HuH-7 (cell line): ENCODE data around the gene CRNKL1.

ENCODE experiments used
- DNase-seq: peaks from one replicate; pipeline ENCODE4 v3.0.0; 2011; ENCODE audit warnings: low spot score

Gene CRNKL1

DNA sequence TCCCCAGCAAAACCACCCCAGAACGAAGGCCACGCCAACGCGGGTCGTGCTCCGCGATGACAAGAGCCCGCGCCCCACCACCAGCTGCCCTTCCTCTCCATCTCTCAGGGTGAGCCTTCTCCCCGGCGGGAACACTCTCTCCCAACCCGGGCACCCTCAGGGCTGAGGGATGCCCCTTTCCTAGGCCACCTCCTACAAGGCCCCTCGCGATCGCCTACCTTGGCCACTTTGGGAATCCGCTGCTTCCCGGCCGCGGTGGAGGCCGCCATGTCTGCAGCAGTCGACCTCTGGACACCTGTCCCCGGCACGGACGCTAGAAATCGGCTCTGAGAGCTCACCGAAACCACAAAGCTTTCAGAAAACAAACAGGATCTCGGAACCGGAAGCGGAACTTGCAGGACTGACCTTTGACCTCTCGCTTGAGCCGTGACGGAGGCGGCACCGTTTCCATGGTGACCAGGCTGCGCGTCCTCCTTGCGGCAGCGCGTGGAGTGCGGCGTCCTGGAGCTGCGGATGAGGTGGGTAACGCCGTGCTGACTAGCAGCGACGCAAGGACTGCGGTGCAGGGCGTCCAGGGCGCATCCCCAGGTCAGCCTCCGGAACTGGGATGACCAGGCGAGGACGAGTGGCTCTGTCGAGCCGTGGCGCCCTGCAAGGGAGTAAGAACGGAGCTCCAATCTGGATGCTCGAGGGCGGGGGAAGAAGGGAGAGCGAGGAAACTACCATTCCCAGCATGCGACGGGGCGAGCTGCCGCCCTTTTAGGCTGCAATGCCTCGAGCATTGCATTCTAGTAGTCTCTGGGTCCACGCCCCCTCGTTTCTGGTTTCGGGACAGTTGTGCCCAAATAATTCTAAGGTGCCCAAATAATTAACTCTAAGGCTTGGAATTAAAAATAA lies at the start of gene CRNKL1, which contains the start of gene CFAP61:
Gene CRNKL1 (minus strand): TSS at position 393 of the 897 bp plus-strand sequence. CDS start 124 bp downstream, at position 269.
Gene CFAP61 (plus strand): TSS at position 459 of the 897 bp plus-strand sequence. CDS start 4,122 bp downstream, outside the sequence.
- DNase-seq = peak; percentile 92

DNA sequence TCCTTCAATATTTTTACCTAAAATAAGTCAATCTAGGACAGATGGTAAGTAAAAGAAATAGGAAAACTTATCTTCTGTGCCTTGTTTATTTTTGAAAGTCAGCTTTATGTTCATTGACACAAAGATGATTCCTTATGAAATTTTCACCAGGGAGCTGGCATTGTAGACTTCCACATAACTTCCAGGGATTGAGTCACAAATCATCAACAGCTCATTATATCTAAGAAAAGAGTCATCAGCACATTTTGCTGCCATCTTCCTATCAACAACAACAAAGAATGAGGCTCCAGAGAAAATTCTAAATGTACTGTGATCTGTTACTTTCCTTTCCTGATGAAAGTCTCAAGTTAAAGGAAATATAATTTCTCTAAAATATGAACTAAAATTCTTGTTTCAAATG lies 48.6 kb upstream of the CRNKL1 start:
- DNase-seq = no peak

GRCh38 chr20:20096421-20096820 lies 44.2 kb upstream of the CRNKL1 start:
- DNase-seq = no peak

DNA sequence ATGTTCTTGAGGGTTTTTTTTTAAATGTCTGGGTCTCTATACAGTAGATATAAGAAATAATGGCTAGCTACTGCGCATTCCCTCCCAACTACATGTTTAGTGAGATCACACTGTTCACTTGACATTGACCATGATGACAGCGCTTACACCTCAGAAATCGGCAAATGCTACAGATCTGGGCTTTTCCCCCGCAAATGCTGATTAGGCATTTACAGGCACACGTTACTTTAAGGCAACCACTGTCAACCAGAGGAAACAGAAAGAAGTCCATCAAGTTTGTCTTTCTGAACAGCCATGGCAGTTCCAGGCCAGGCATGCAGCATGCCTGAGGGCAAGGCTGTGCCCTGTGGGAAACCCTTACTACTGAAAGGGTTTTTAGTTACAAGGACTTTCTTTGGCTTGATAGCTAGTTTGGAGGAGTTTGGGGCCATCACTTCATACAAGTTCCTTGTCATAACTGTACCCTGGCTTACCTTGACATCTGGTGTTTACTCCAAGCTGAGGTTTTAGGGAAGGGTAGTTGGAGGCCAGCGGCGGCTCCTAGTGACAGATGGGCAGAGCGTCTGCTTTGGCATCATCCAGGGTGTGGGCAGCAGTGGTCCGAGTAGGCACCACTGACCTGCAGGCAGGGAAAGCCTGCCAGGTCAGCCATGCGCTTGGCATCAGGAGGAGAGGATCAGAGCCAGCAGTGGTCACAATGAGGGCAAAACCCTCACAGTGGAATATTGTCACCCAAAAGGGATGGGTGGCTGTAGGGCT lies 43.0 kb upstream of the CRNKL1 start:
- no peak for DNase-seq

DNA sequence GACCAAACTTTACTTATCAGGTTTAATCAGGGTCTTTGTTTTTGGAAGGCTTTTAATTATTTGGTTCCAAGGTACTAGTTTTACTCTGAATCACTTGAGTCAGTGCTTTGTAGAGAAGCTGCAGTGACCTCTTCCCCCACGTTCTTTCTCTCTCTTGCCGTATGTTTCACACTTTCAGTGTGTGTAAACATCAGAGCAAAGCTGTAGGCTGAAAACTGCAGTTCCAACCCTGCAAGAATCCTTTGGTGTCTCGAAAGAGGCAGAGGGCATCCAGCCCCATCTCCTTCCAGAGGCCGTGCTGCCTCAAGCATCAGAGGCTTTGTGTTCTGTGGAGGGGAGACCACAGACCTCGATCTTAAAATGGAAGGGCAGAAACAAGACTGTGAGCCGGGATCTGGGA lies 42.1 kb upstream of the CRNKL1 start:
- no peak for DNase-seq

DNA sequence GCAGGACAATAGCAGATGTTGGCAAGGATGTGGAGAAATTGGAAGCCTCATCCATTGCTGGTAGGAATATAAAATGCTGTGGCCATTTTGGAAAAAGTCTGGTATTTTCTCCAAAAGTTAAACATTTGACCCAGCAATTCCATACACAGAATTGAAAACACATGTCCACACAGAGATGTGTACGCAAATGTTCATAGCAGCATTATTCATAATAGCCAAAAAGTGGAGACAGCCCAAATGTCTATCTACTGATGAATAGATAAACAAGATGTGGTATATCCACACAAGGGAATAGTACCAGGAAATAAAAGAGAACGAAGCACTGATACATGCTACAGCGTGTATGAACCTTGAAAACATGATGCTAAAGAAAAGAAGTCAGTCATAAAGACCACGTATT lies 40.6 kb upstream of the CRNKL1 start:
- DNase-seq = no peak

GRCh38 chr20:20089939-20090338 lies 37.7 kb upstream of the CRNKL1 start:
- no peak for DNase-seq

GRCh38 chr20:20089018-20089417 lies 36.8 kb upstream of the CRNKL1 start:
- no peak for DNase-seq

DNA sequence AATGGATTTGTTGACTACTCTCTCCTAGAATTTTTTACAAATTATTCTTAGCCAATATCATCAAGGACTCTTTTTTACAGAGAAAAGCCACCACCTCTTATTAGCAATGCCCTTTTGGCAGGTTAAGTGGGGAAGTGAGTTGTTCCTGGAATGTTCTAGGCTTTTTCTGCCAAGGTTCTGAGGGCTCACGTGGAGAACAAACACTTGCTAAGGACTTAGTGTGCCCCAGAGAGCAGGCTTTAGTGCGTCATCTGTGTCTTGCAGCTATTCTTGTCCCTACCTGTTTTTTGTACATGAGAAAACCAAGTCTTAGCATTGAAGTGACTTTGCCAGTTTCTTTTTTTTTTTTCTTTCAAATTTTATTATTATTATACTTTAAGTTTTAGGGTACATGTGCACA lies 33.5 kb upstream of the CRNKL1 start:
- DNase-seq = no peak

DNA sequence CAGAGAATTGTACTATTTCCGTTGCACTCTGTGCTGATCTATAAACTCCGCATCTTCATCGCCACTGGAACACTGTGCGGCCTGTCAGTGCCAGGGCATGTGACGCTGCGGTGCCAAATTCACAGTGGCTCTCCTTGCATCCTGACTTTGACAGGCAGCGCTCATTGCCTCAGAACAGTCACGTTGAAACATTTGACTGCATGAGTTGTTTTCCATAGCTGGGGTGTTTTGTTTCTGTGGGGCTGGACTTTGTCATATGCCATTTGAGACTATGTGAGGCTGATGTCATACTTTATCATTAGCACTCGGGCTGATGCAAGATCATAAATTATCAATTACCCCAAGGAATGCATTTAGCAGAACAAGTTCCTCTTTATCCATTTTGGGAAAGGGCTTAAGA lies 32.8 kb upstream of the CRNKL1 start:
- no peak for DNase-seq

DNA sequence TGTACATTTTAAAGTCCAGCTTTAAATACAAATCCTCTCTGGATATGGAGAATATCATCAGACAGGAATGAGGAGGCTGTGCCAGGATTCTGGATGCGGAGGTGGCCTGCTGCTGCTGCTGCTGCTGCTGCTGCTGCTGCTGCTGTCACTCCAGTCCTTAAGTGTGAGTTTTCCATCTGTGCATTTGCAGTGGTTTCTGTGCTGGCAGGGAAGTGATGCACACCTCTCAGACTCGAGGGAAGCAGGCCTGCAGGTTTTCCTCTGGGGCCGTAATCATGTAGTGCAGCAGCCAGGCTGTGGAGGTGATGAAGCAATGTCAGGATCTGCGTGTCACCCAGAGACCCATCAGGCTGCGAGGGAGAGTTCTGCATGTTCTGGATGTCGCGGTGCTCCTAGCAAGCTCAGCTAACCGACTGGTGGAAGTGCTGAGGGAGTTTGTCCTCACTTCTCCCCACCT lies 32.1 kb upstream of the CRNKL1 start:
- no peak for DNase-seq

GRCh38 chr20:20083807-20084206 lies 31.5 kb upstream of the CRNKL1 start:
- DNase-seq = peak; percentile 37

DNA sequence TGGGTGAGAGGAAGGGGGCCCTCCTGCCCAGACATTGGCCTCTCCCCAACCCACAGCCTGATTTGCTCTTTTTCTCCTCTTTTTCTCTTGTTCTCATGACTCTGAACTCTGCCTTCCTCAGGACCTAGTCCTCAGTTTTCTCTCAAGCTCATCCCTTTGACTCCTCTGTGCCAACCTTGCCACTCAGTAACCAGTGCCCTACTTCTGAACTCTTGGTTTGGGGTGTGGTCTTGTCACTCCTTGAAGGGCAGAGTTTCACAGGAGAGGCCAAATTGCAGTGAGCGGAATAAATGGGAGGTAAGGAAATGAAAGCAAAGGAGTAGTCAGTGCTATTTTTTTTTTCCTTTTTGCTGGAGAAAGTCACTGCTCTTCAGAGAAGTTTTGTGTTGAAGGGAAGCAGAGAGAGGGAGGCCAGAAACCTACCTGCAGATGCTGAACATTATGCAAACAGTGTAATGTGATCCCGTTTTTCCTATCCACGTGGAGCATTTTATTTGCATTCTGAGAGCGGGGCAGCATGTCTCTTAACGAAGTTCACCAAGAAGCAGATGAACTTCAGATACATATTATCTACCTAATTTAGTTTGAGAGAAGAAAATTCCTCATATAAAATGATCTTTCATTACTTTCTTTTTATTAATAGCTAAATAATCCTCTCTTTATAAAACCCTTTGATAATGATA lies 27.0 kb upstream of the CRNKL1 start:
- DNase-seq = peak; percentile 26

DNA sequence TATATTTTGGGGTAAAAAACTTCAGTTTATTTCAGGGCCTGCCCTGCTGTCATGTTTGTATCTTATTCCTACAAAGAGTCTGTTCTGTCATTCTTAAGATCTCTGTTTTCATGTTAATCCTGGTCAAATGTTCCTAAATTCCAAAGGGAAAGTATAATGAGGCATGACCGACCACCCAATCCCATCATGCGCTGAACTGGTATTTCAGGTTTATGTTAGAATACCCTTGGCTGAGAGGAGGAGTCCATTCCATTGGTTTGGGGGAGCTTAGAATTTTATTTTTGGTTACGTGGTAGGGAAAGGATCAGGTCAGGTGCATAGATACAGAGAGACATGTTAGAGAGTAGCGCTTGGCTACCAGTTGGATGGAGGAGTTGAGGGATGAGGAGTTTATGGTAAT lies 25.8 kb upstream of the CRNKL1 start:
- no peak for DNase-seq

DNA sequence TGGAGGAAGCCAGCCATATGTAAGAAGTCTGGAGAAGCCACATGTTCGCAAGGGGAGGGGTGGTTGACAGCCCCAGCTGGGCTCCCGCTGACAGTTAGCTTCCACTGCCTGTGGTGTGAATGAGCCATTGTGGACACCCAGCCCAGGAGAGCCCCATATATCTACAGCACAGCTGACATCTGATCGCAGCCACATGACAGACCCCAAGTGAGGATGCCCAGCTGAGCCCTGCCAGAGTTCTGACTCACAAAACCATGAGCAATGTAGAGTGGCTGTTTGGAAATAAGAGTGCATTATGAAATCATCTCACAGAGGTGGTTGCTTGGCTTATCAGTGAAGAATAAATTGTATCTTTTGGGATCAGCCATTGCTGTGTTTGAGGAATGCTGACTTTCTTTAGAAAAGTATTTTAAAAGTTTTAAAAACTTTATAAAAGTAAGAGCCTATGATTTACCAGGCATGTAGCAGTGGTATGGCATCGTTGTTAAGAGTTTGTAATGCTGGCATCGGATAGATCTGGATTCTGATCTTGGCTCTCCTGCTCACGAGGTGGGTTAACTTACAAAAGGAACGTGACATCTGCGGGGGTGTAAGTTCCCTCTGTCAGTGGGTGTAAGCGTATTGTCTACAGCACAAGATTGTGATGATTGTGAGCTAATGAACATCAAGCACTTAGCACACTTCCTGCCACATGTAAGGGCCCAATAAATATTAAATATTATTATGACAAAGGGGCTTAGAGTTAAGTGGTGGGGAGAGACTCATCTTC lies 24.2 kb upstream of the CRNKL1 start:
- no peak for DNase-seq

DNA sequence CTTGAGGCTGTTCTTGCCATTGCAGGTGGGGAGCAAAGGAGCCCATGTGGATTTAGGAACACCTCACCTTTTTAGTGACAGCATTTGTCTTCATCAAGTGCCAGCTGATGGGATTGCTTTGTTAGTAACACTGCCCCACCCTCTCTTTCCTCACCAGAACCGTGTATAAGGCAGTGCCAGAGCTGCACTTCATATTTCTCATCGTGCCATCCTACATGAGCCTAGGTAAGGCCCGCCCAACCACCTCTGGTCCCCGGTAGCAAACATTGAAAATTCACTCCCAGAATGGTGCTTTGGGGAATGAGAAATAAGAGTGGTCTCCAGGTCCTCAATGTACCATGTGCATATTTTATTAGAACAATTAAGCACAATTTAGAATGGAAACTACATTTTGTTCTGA lies 22.8 kb upstream of the CRNKL1 start:
- no peak for DNase-seq

- no peak for DNase-seq
Measured at GRCh38 chr20:20073801-20074371, 21.6 kb upstream of the CRNKL1 start.

DNA sequence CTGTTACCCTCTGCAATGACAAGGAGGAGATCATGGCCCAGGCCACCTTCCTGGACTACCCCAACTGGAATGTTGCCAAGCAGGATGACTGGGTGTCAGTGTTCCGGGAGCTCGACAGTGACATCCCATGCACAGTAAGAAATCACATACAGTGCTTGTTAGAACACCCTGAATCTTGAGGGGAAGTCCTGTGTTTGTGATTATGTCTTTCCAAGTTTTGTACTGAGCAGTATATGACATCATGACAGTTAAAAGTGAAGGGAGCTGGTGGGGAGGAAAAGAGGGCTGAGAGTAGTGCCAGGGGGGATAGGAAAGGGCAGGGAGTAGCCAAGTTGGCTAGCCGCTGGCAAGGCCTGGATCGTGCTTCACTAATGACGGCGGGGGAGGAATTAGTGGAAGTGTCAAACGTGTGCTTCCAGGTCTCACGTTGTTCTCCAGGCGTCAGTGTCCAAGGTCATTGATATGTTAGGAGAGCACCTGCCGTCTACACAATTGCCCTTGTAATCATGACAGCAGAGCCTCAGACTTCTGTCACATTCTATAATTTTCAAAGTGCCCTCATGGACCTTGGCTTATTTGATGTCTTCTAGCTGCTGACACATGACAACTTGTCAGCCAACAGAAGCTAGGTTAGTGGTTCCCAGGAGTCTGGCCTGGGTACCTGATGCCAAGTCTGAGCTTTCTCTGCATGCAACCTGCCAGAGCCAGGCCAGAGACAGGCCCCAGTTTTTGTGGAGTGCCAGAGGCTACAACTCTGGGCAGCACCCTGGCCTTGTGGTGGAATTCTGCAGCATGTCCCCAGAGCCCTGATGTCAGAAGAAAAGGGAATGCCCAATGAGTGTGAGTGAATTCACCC lies 18.8 kb upstream of the CRNKL1 start:
- DNase-seq = no peak

DNA sequence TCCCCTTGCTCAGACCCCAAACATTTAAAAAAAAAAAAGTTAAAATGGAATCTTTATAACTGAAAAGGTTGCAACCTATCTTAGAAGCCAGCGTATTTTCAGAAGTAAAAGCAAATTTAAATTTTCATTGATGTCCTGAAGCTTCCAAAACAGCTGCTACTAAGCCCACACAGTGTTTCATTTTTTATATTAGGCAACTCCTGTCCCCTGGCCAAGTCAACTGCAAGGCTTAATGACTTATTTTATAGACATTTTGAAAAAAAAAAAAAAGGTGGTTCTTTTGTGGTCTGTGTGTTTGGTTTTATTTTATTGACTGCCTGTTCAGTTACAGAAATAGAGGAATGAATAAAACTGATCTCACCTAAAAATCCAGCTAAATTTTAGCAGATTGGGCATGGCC lies 13.1 kb upstream of the CRNKL1 start:
- DNase-seq = no peak

GRCh38 chr20:20063941-20064702 lies 11.9 kb upstream of the CRNKL1 start:
- no peak for DNase-seq
